GM23338 (cell line): ENCODE measurements around the gene POLD4.

ENCODE experiments used
- EZH2 ChIP-seq: fragments of 200-600 bp; sonication (generic); IDR thresholded peaks from one replicate; pipeline ENCODE4 v1.8.0; 2017; ENCODE audit warnings: antibody characterized with exemption, mild to moderate bottlenecking, low read depth; ENCODE audit not compliant: unreplicated experiment
- TF ChIP-seq, protein P1 (sequence below), 2 experiments: fragments of 200-600 bp in 1 of 2; sonication (generic) in 1 of 2; conservative IDR thresholded peaks; 2 replicates each; pipeline versions ENCODE4 v1.5.1 to v1.6.1; 2016 to 2017; ENCODE audit warnings: antibody characterized with exemption in 2 of 2, low read depth in 2 of 2, mild to moderate bottlenecking in 2 of 2, moderate library complexity in 1 of 2
- TF ChIP-seq, protein P2 (sequence below): IDR thresholded peaks from one replicate; pipeline ENCODE4 v1.6.1; 2018; ENCODE audit warnings: antibody characterized with exemption; ENCODE audit not compliant: unreplicated experiment

DNA sequence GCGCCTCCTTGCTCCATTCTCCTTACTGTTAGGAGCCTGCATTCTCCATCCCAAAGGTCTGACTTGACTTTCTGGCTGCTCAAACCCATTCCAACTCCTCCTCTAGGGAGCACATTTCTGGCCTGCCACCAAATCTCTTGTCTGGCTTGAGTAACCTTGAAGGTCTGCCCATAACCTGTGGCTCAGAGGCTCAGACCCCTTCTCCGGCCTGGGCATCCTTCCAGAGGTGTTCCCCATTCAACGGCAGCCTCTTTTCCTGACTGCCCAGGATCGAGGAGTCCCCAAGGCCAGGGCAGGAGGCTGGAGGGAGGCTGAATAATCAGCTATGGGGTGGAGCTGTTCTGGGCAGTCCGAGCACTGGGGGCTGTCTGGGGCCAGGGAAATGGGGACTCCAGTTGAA lies 40.6 kb upstream of the POLD4 start:
- TF ChIP-seq, protein P1, sequence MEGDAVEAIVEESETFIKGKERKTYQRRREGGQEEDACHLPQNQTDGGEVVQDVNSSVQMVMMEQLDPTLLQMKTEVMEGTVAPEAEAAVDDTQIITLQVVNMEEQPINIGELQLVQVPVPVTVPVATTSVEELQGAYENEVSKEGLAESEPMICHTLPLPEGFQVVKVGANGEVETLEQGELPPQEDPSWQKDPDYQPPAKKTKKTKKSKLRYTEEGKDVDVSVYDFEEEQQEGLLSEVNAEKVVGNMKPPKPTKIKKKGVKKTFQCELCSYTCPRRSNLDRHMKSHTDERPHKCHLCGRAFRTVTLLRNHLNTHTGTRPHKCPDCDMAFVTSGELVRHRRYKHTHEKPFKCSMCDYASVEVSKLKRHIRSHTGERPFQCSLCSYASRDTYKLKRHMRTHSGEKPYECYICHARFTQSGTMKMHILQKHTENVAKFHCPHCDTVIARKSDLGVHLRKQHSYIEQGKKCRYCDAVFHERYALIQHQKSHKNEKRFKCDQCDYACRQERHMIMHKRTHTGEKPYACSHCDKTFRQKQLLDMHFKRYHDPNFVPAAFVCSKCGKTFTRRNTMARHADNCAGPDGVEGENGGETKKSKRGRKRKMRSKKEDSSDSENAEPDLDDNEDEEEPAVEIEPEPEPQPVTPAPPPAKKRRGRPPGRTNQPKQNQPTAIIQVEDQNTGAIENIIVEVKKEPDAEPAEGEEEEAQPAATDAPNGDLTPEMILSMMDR (conservative IDR thresholded peaks at IDR 0.05; ENCODE audit: low read depth in 2 of 2): no peak
- TF ChIP-seq, protein P2, sequence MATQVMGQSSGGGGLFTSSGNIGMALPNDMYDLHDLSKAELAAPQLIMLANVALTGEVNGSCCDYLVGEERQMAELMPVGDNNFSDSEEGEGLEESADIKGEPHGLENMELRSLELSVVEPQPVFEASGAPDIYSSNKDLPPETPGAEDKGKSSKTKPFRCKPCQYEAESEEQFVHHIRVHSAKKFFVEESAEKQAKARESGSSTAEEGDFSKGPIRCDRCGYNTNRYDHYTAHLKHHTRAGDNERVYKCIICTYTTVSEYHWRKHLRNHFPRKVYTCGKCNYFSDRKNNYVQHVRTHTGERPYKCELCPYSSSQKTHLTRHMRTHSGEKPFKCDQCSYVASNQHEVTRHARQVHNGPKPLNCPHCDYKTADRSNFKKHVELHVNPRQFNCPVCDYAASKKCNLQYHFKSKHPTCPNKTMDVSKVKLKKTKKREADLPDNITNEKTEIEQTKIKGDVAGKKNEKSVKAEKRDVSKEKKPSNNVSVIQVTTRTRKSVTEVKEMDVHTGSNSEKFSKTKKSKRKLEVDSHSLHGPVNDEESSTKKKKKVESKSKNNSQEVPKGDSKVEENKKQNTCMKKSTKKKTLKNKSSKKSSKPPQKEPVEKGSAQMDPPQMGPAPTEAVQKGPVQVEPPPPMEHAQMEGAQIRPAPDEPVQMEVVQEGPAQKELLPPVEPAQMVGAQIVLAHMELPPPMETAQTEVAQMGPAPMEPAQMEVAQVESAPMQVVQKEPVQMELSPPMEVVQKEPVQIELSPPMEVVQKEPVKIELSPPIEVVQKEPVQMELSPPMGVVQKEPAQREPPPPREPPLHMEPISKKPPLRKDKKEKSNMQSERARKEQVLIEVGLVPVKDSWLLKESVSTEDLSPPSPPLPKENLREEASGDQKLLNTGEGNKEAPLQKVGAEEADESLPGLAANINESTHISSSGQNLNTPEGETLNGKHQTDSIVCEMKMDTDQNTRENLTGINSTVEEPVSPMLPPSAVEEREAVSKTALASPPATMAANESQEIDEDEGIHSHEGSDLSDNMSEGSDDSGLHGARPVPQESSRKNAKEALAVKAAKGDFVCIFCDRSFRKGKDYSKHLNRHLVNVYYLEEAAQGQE: no peak
- TF ChIP-seq EZH2: no peak
